ENCODE data around the gene ANAPC13. TPM values are rescaled to one million over a fixed set of nuclear protein-coding genes. Genes with fewer than 3 reads are reported as not detected.

The ANAPC13 gene
- total RNA-seq (2012; rRNA removed) (43.4 and 82.8 TPM in 2 replicates), polyA plus RNA-seq (2012; rRNA removed) (56.5 and 62.9 TPM in 2 replicates), Bru-seq, nascent RNA (percentile 75 among the genes with signal in this experiment), BruChase-seq, experiment 1, labeled RNA remaining after a 6-hour chase (percentile 72 among the genes with signal in this experiment), BruChase-seq, experiment 2, labeled RNA remaining after a 2-hour chase (percentile 62 among the genes with signal in this experiment)
- polyA plus RNA-seq (2012; cell fraction: cytosol; rRNA removed) = 9.9 and 21.7 TPM in 2 replicates
- 2.4 and 19.8 TPM in 2 replicates for polyA plus RNA-seq (2012; cell fraction: nucleus; rRNA removed; ENCODE audit: low replicate concordance)
- long read RNA-seq, transcript ANAPC13-201 (3 exons, 1,209 nt) = major isoform, 55 of 80 reads
- long read RNA-seq, transcript ANAPC13-204 (3 exons, 1,840 nt) = minor isoform, 19 of 80 reads
- long read RNA-seq, partial matches to known transcripts = 0 of 80 reads
- long read RNA-seq, other reads (novel, unspliced or antisense) = 2 of 80 reads

GRCh38 chr3:134485718-134486576 lies at the start of gene ANAPC13, which contains the start of gene CEP63:
Gene ANAPC13 (minus strand): TSS chr3:134485985. CDS start chr3:134482904, 3,081 bp downstream.
Gene CEP63 (plus strand): TSS chr3:134486057. CDS start chr3:134495321, 9,264 bp downstream.
- in situ Hi-C loops (cut with MboI; ENCODE audit: low sequenced_read_pairs) = loop anchor here (10.0 to 25.0 kb wide), 2 partner anchors 551 to 674 kb away; partner anchors contain the start of gene SRPRB
- peak; percentile 99 for DNase-seq
- 0% methylated on average over 37 of the region's 81 CpGs; no CpG with 5 or more reads in 1 of the 2 experiments for WGBS, 2 experiments (ENCODE audit: extremely low coverage in 2 of 2, insufficient read length in 1 of 2)

More at GRCh38 chr3:134485718-134486576, at the start of gene ANAPC13, which contains the start of gene CEP63:
- Histone ChIP-seq H4K91ac (ENCODE audit: insufficient read depth, low read depth, low read length) (peak within 1 kb of the TSS; percentile 98), H2AFZ (replicated peaks; ENCODE audit: low read length, poor library complexity) (peak within 1 kb of the TSS; percentile 96), H3K27me3 (ENCODE audit: control insufficient read depth, insufficient read depth, low read length) (no peaks in the 10 kb centered on the region), H3K9me1 (ENCODE audit: insufficient read depth, low read length) (peaks cover 23% of the 10 kb centered on the region; the same call in 1 of the 2 replicates), H2AK9ac (replicated peaks; ENCODE audit: low read depth, low read length, poor library complexity) (peak within 1 kb of the TSS; percentile 99), H3K4me2 (ENCODE audit: low read depth, low read length) (peak within 1 kb of the TSS; percentile 100), H3K56ac (ENCODE audit: extremely low read depth, insufficient read depth, low read length) (peak within 1 kb of the TSS; percentile 99), H3K9ac (ENCODE audit: low read depth, low read length) (peak within 1 kb of the TSS; percentile 90), H2BK120ac (ENCODE audit: low read depth, low read length) (peak within 1 kb of the TSS; percentile 96), H3K9me3 (ENCODE audit: control insufficient read depth, insufficient read depth, low read length) (no peaks in the 10 kb centered on the region), H2BK20ac (ENCODE audit: low read depth, low read length) (peak within 1 kb of the TSS; percentile 78), H4K8ac (ENCODE audit: low read depth in 2 of 2, low read length in 2 of 2) (peak within 1 kb of the TSS; percentile 98 to 100), H2AK5ac (ENCODE audit: low read depth, low read length) (peak within 1 kb of the TSS; percentile 96), H3K14ac (replicated peaks; ENCODE audit: low read depth, low read length) (peak within 1 kb of the TSS; percentile 98), H3K4ac (ENCODE audit: low read depth, low read length) (peak within 1 kb of the TSS; percentile 97), H3K27ac (ENCODE audit: insufficient read depth, low read length) (peak within 1 kb of the TSS; percentile 93), H3K79me1 (ENCODE audit: low read depth in 1 of 2, low read length in 2 of 2) (peaks cover 29 to 55% of the 10 kb centered on the region in 2 experiments; a peak in 3 of 4 replicates), H3K18ac (ENCODE audit: low read depth, low read length) (peak within 1 kb of the TSS; percentile 95), H3K23ac (ENCODE audit: low read depth, low read length) (peak within 1 kb of the TSS; percentile 97), H2BK15ac (ENCODE audit: low read depth, low read length) (peak within 1 kb of the TSS; percentile 99), H4K5ac (ENCODE audit: low read depth, low read length) (peak within 1 kb of the TSS; percentile 96), H3K4me1 (ENCODE audit: control insufficient read depth, insufficient read depth, low read length) (peaks cover 20% of the 10 kb centered on the region), H4K20me1 (ENCODE audit: insufficient read depth, low read length) (no peaks in the 10 kb centered on the region), H3K4me3 (ENCODE audit: insufficient read depth, low read depth, low read length) (peak within 1 kb of the TSS; percentile 54), H3K36me3 (ENCODE audit: control insufficient read depth, insufficient read depth, low read length) (peaks cover under 1% of the 10 kb centered on the region), H2BK5ac (ENCODE audit: low read depth, low read length, poor library complexity, severe bottlenecking) (peak within 1 kb of the TSS; percentile 96)
- ATAC-seq (ENCODE audit: low read depth) = peak; percentile 86
- dilution Hi-C loops (cut with HindIII; ENCODE audit: low sequenced_read_pairs, unreplicated experiment) = no loop called here
- intact Hi-C loops (cut with micrococcal nuclease) = loop anchor here (5.0 to 10.0 kb wide), 2 partner anchors 551 to 824 kb away; partner anchors contain the start of gene TOPBP1
- BruUV-seq (replicated peaks) = TSS peak; percentile 48
- ChIA-PET CTCF (interaction anchor here (1.3 to 1.9 kb wide), 2 partner anchors 10 to 177 kb away, joined by 3 to 6 read pairs; no protein-coding TSS in a partner anchor), POLR2A (ENCODE audit: unreplicated experiment) (interaction anchor here (0.5 to 1.4 kb wide), 4 partner anchors 132 to 181 kb away, joined by 3 to 8 read pairs (median 4); no protein-coding TSS in a partner anchor)
- TF ChIP-seq ELK1 (IDR thresholded peaks at IDR 0.05; ENCODE audit: borderline replicate concordance, low read depth, low read length) = no peak
- TF ChIP-seq SMC3 (IDR thresholded peaks at IDR 0.05; ENCODE audit: low read depth, low read length) = no peak
- peak; percentile 79 for TF ChIP-seq MXI1 (IDR thresholded peaks at IDR 0.05; ENCODE audit: borderline replicate concordance, low read depth, low read length)
- no peak; the same call in 1 of the 2 replicates for TF ChIP-seq FOS (IDR thresholded peaks at IDR 0.05; ENCODE audit: low read depth, low read length)
- TF ChIP-seq MAZ (IDR thresholded peaks at IDR 0.05; ENCODE audit: borderline replicate concordance, low read depth, low read length) = peak; percentile 92
- TF ChIP-seq RAD21 (IDR thresholded peaks at IDR 0.05; ENCODE audit: low read length) = 0 out of 2 replicates have a peak, but pooled peaks have one; percentile 5
- TF ChIP-seq USF2 (IDR thresholded peaks at IDR 0.05; ENCODE audit: low read depth, low read length) = peak; percentile 95
- TF ChIP-seq BHLHE40 (IDR thresholded peaks at IDR 0.05; ENCODE audit: low read depth, low read length) = peak; percentile 98
- peak; percentile 98 for TF ChIP-seq CEBPB (IDR thresholded peaks at IDR 0.05; ENCODE audit: low read depth, low read length)
- no peak for TF ChIP-seq NFE2L2 (IDR thresholded peaks at IDR 0.05; ENCODE audit: low read depth, low read length)
- TF ChIP-seq MAFK (IDR thresholded peaks at IDR 0.05; ENCODE audit: low read depth, low read length) = no peak
- TF ChIP-seq CHD1 (IDR thresholded peaks at IDR 0.05; ENCODE audit: low read depth, low read length) = no peak; the same call in 1 of the 2 replicates
- peak; percentile 82 for TF ChIP-seq POLR2A (IDR thresholded peaks at IDR 0.05; ENCODE audit: low read depth, low read length)

Measured in IMR-90 (cell line).